Karpas-422 (cell line): ENCODE data around the gene TTC21A. TPM values are rescaled to one million over a fixed set of nuclear protein-coding genes. Genes with fewer than 3 reads are reported as not detected.

Experiments used
- DNase-seq: peaks from one replicate; pipeline ENCODE4 v3.0.0-alpha.2; 2015
- H2AFZ ChIP-seq: fragments of 200-600 bp; sonication (generic); 2 replicates; pipeline ENCODE4 v1.6.1; 2014; ENCODE audit warnings: antibody characterized with exemption, low read length, mixed read lengths
- H3K27ac ChIP-seq: fragments of 200-600 bp; sonication (generic); 2 replicates; pipeline ENCODE4 v1.5.1; 2014; ENCODE audit warnings: mild to moderate bottlenecking, low read length, moderate library complexity
- H3K27me3 ChIP-seq: fragments of 200-600 bp; sonication (generic); 2 replicates; pipeline ENCODE4 v1.6.1; 2014; ENCODE audit warnings: low read length, mixed read lengths
- H3K36me3 ChIP-seq: fragments of 200-600 bp; sonication (generic); 2 replicates; pipeline ENCODE4 v1.6.1; 2014; ENCODE audit warnings: low read length, mixed read lengths; ENCODE audit not compliant: insufficient read depth
- H3K4me1 ChIP-seq: fragments of 200-600 bp; sonication (generic); 2 replicates; pipeline ENCODE4 v1.6.1; 2014; ENCODE audit warnings: mild to moderate bottlenecking, low read length, mixed read lengths
- H3K4me2 ChIP-seq: fragments of 200-600 bp; sonication (generic); 2 replicates; pipeline ENCODE4 v1.6.1; 2014; ENCODE audit warnings: low read length, low read depth, mild to moderate bottlenecking; ENCODE audit not compliant: poor library complexity, severe bottlenecking
- H3K4me3 ChIP-seq: fragments of 200-600 bp; sonication (generic); 2 replicates; pipeline ENCODE4 v1.5.1; 2014; ENCODE audit warnings: mild to moderate bottlenecking, antibody characterized with exemption, low read length, mixed read lengths
- H3K79me2 ChIP-seq: fragments of 200-600 bp; sonication (generic); 2 replicates; pipeline ENCODE4 v1.6.1; 2014; ENCODE audit warnings: mild to moderate bottlenecking, low read length, mixed read lengths
- H3K9ac ChIP-seq: fragments of 200-600 bp; sonication (generic); 2 replicates; pipeline ENCODE4 v1.6.0; 2014; ENCODE audit warnings: low read length
- H3K9me2 ChIP-seq: fragments of 200-600 bp; sonication (generic), shearing (Covaris generic); replicated peaks from 2 replicates; pipeline ENCODE4 v1.6.0; 2014; ENCODE audit warnings: mild to moderate bottlenecking, low read length, moderate library complexity; ENCODE audit not compliant: insufficient read depth
- H3K9me3 ChIP-seq: fragments of 300-700, 200-600 bp; sonication (generic); 2 replicates; pipeline ENCODE4 v1.6.1; 2014; ENCODE audit warnings: low read length, mixed read lengths
- H4K20me1 ChIP-seq: fragments of 200-600 bp; sonication (generic); 2 replicates; pipeline ENCODE4 v1.6.1; 2014; ENCODE audit warnings: mild to moderate bottlenecking, antibody characterized with exemption, low read length, low read depth; ENCODE audit not compliant: insufficient read depth
- total RNA-seq: library from RNA; depleted of rRNA; stranded (reverse); fragments of >200 nt; shearing (Covaris generic); gene quantifications from 2 replicates; pipeline ENCODE4 v1.2.3, GENCODE V29; 2014; ENCODE audit warnings: low replicate concordance

The TTC21A gene
- total RNA-seq, 1 experiment from 2014 or later = 9.5 TPM

- H3K9me3 ChIP-seq = no peaks in the 10 kb centered on the region
- 0 out of 2 replicates have a peak, but pooled peaks cover 4% of the 10 kb centered on the region for H4K20me1 ChIP-seq
- H3K27me3 ChIP-seq = no peaks in the 10 kb centered on the region
- H3K4me3 ChIP-seq = peak overlapping the region; percentile 66
- no peak overlapping the region for H3K27ac ChIP-seq
- peaks cover 31% of the 10 kb centered on the region for H3K4me1 ChIP-seq
- H3K36me3 ChIP-seq = no peaks in the 10 kb centered on the region
- peak overlapping the region; percentile 58 for H3K9ac ChIP-seq
- DNase-seq = peak; percentile 94
- H3K79me2 ChIP-seq = no peaks in the 10 kb centered on the region
- no peaks in the 10 kb centered on the region for H3K9me2 ChIP-seq
- peak overlapping the region; percentile 81 for H3K4me2 ChIP-seq
- H2AFZ ChIP-seq = peak overlapping the region; percentile 39; the same call in 1 of the 2 replicates
Measured at GRCh38 chr3:39180546-39181346, 73.3 kb downstream of the TTC21A start.

- Histone ChIP-seq H3K4me2 (peak overlapping the region; percentile 81), H2AFZ (0 out of 2 replicates have a peak overlapping the region, but pooled peaks have one; percentile 13), H4K20me1 (0 out of 2 replicates have a peak, but pooled peaks cover 4% of the 10 kb centered on the region), H3K9me3 (no peaks in the 10 kb centered on the region), H3K9ac (peak overlapping the region; percentile 25; the same call in 1 of the 2 replicates), H3K4me3 (peak overlapping the region; percentile 66), H3K27me3 (no peaks in the 10 kb centered on the region), H3K36me3 (no peaks in the 10 kb centered on the region), H3K27ac (no peak overlapping the region), H3K79me2 (no peaks in the 10 kb centered on the region), H3K9me2 (no peaks in the 10 kb centered on the region), H3K4me1 (peaks cover 31% of the 10 kb centered on the region)
- peak; percentile 63 for DNase-seq
Measured at GRCh38 chr3:39181408-39182335, 74.2 kb downstream of the TTC21A start.

GRCh38 chr3:39183211-39184080 lies 76.0 kb downstream of the TTC21A start:
- DNase-seq = no peak
- no peak overlapping the region for H3K9ac ChIP-seq

GRCh38 chr3:39184081-39184967 lies 76.8 kb downstream of the TTC21A start:
- Histone ChIP-seq H3K9me3 (no peaks in the 10 kb centered on the region), H3K36me3 (no peaks in the 10 kb centered on the region), H3K4me3 (no peak overlapping the region), H3K79me2 (no peaks in the 10 kb centered on the region), H3K9ac (no peak overlapping the region), H3K27me3 (no peaks in the 10 kb centered on the region), H3K27ac (no peak overlapping the region), H2AFZ (no peak overlapping the region), H3K4me2 (no peak overlapping the region), H4K20me1 (0 out of 2 replicates have a peak, but pooled peaks cover 4% of the 10 kb centered on the region), H3K4me1 (peaks cover 16% of the 10 kb centered on the region), H3K9me2 (no peaks in the 10 kb centered on the region)
- no peak for DNase-seq

More at GRCh38 chr3:39183211-39184080, 76.0 kb downstream of the TTC21A start:
- Histone ChIP-seq H4K20me1 (0 out of 2 replicates have a peak, but pooled peaks cover 4% of the 10 kb centered on the region), H3K9me2 (no peaks in the 10 kb centered on the region), H3K9me3 (no peaks in the 10 kb centered on the region), H3K79me2 (no peaks in the 10 kb centered on the region), H2AFZ (no peak overlapping the region), H3K27ac (no peak overlapping the region), H3K4me1 (peaks cover 23% of the 10 kb centered on the region), H3K27me3 (no peaks in the 10 kb centered on the region), H3K36me3 (no peaks in the 10 kb centered on the region), H3K4me3 (no peak overlapping the region), H3K4me2 (no peak overlapping the region)

- no peaks in the 10 kb centered on the region for H3K9me2 ChIP-seq
- no peak overlapping the region for H3K4me3 ChIP-seq
- H3K4me2 ChIP-seq = no peak overlapping the region
- H3K9me3 ChIP-seq = no peaks in the 10 kb centered on the region
- H3K9ac ChIP-seq = no peak overlapping the region
- H3K27ac ChIP-seq = no peak overlapping the region
- no peak overlapping the region for H2AFZ ChIP-seq
- H3K27me3 ChIP-seq = no peaks in the 10 kb centered on the region
- H3K36me3 ChIP-seq = no peaks in the 10 kb centered on the region
- 0 out of 2 replicates have a peak, but pooled peaks cover 4% of the 10 kb centered on the region for H4K20me1 ChIP-seq
- no peaks in the 10 kb centered on the region for H3K79me2 ChIP-seq
- H3K4me1 ChIP-seq = peaks cover 12% of the 10 kb centered on the region
- no peak for DNase-seq
Measured at GRCh38 chr3:39184968-39185285, 77.4 kb downstream of the TTC21A start.

GRCh38 chr3:39185326-39185958 lies 78.0 kb downstream of the TTC21A start:
- Histone ChIP-seq H3K36me3 (no peaks in the 10 kb centered on the region), H3K9ac (no peak overlapping the region), H4K20me1 (0 out of 2 replicates have a peak, but pooled peaks cover 4% of the 10 kb centered on the region), H3K4me1 (peaks cover 7% of the 10 kb centered on the region), H3K79me2 (no peaks in the 10 kb centered on the region), H3K4me2 (no peak overlapping the region), H3K4me3 (no peak overlapping the region), H3K27me3 (no peaks in the 10 kb centered on the region), H3K9me2 (no peaks in the 10 kb centered on the region), H3K27ac (no peak overlapping the region), H2AFZ (no peak overlapping the region), H3K9me3 (no peaks in the 10 kb centered on the region)
- DNase-seq = no peak
